K562 (cell line): ENCODE data around the gene HVCN1. TPM values are rescaled to one million over a fixed set of nuclear protein-coding genes. Genes with fewer than 3 reads are reported as not detected.
A peak's percentile ranks its signal among the peaks of the same experiment; 100 is the strongest.

ENCODE experiments used
- ATAC-seq: fragments of 200-7000 bp; cut with Tn5 transposase; 3 replicates; pipeline ENCODE4 v1.9.1; 2020; ENCODE audit warnings: moderate library complexity
- BruUV-seq: library from RNA; stranded (reverse); fragments of 400-500 nt; replicated peaks from 2 replicates; lab custom pipeline; 2021; lab: Mats Ljungman, UMichigan
- CTCF ChIA-PET: fragments of 300-600 bp; formaldehyde crosslinking; extraction: SDS; loops from one replicate; lab custom pipeline; 2021; ENCODE audit warnings: low intra/inter-chr PET ratio; lab: Yijun Ruan, JAX
- POLR2A ChIA-PET: fragments of 300-600, 350-650 bp; sonication (Branson Sonifier 250); formaldehyde crosslinking; extraction: SDS; loops from one replicate; lab custom pipeline; 2021; ENCODE audit warnings: antibody characterized with exemption, inconsistent platforms; lab: Yijun Ruan, JAX
- DNase-seq, 4 experiments: peaks; one replicate each; pipeline versions ENCODE4 v3.0.0 to v3.0.0-alpha.2; 2011 to 2018; ENCODE audit warnings: low spot score in 3 of 4, mixed read lengths in 3 of 4; ENCODE audit errors: extremely low read depth in 1 of 4
- FAIRE-seq: peaks from 2 replicates; lab custom pipeline; 2011; peaks lifted over from hg19 to GRCh38; lab: Jason Lieb, UNC
- H2AFZ ChIP-seq: 2 replicates; pipeline ENCODE4 v1.6.0; 2011; ENCODE audit warnings: low read depth, low read length, control low read depth, inconsistent platforms
- H3K27ac ChIP-seq: fragments of 200-600 bp; 3 replicates; pipeline ENCODE4 v1.8.0; 2011; ENCODE audit warnings: low read depth, mild to moderate bottlenecking, control low read depth, inconsistent platforms, low read length, moderate library complexity, mixed read lengths; ENCODE audit errors: extremely low read depth
- H3K27me3 ChIP-seq, 2 experiments: fragments of 300-600 bp in 1 of 2; 2 replicates in 1 of 2; 3 replicates in 1 of 2; pipeline versions ENCODE4 v1.6.0 to v1.8.0; 2011; ENCODE audit warnings: inconsistent platforms in 2 of 2, low read length in 2 of 2, mild to moderate bottlenecking in 1 of 2, mixed read lengths in 1 of 2, moderate library complexity in 1 of 2; ENCODE audit not compliant: control insufficient read depth in 2 of 2, insufficient read depth in 2 of 2
- H3K36me3 ChIP-seq: fragments of 300-600 bp; 3 replicates; pipeline ENCODE4 v1.8.0; 2011; ENCODE audit warnings: mild to moderate bottlenecking, low read length, inconsistent platforms; ENCODE audit not compliant: control insufficient read depth, insufficient read depth
- H3K4me1 ChIP-seq, 2 experiments: fragments of 200-600 bp in 1 of 2; replicated peaks in 1 of 2; 2 replicates in 1 of 2; 3 replicates in 1 of 2; pipeline versions ENCODE4 v1.5.1 to v1.8.0; 2011; ENCODE audit warnings: inconsistent platforms in 2 of 2, low read length in 2 of 2, mild to moderate bottlenecking in 1 of 2, mixed read lengths in 1 of 2, moderate library complexity in 1 of 2; ENCODE audit not compliant: control insufficient read depth in 2 of 2, insufficient read depth in 2 of 2
- H3K4me2 ChIP-seq: 2 replicates; pipeline ENCODE4 v1.6.1; 2011; ENCODE audit warnings: low read length, control low read depth, inconsistent platforms, mixed read lengths; ENCODE audit not compliant: insufficient read depth
- H3K4me3 ChIP-seq: fragments of 200-600 bp; sonication (generic), shearing (Covaris generic); 2 replicates; pipeline ENCODE4 v1.5.1; 2016; ENCODE audit warnings: control low read depth, inconsistent platforms
- H3K79me2 ChIP-seq: fragments of 200-600 bp; 3 replicates; pipeline ENCODE4 v1.8.0; 2011; ENCODE audit warnings: low read length, inconsistent platforms; ENCODE audit not compliant: control insufficient read depth, insufficient read depth
- H3K9ac ChIP-seq, 2 experiments: 2 replicates each; pipeline versions ENCODE4 v1.6.0 to v1.6.1; 2011; ENCODE audit warnings: low read depth in 2 of 2, low read length in 2 of 2, control low read depth in 1 of 2, inconsistent platforms in 1 of 2, mild to moderate bottlenecking in 1 of 2, mixed read lengths in 1 of 2; ENCODE audit not compliant: insufficient read depth in 1 of 2
- H3K9me1 ChIP-seq: one replicate; pipeline ENCODE4 v1.6.0; 2011; ENCODE audit warnings: inconsistent platforms, mild to moderate bottlenecking, low read length, moderate library complexity; ENCODE audit not compliant: control insufficient read depth, insufficient read depth
- H3K9me3 ChIP-seq: replicated peaks from 2 replicates; pipeline ENCODE4 v1.5.1; 2011; ENCODE audit warnings: low read depth, low read length, inconsistent platforms; ENCODE audit not compliant: control insufficient read depth, insufficient read depth
- H4K20me1 ChIP-seq: replicated peaks from 2 replicates; pipeline ENCODE4 v1.6.1; 2011; ENCODE audit warnings: low read length, inconsistent platforms, mixed read lengths; ENCODE audit not compliant: control insufficient read depth, insufficient read depth
- CBX2 ChIP-seq: fragments of 200-600 bp; sonication (generic); IDR thresholded peaks from one replicate; pipeline ENCODE4 v1.6.1; 2012; ENCODE audit warnings: mild to moderate bottlenecking, low read length, inconsistent platforms; ENCODE audit not compliant: insufficient read depth, poor library complexity, severe bottlenecking
- DDX20 ChIP-seq: fragments of 450-650 bp; IDR thresholded peaks from 2 replicates; pipeline ENCODE4 v1.6.1; 2016; ENCODE audit warnings: missing genetic modification characterization, low read depth, mild to moderate bottlenecking, missing compliant biosample characterization, moderate library complexity
- ERF ChIP-seq: fragments of 450-650 bp; formaldehyde crosslinking; IDR thresholded peaks from 2 replicates; pipeline ENCODE4 v1.4.0; 2020; ENCODE audit warnings: mild to moderate bottlenecking, mixed read lengths
- GTF2B ChIP-seq: IDR thresholded peaks from 2 replicates; pipeline ENCODE4 v1.6.1; 2011; ENCODE audit not compliant: insufficient read length; ENCODE audit errors: extremely low read depth
- KLF10 ChIP-seq: fragments of 250-450 bp; sonication (Bioruptor Pico); IDR thresholded peaks from 2 replicates; pipeline ENCODE4 v1.6.1; 2021; ENCODE audit warnings: matching md5 sums
- MTA3 ChIP-seq: fragments of 450-650 bp; formaldehyde crosslinking; IDR thresholded peaks from 2 replicates; pipeline ENCODE4 v1.6.1; 2017; ENCODE audit warnings: mild to moderate bottlenecking, borderline replicate concordance
- NCOR1 ChIP-seq: fragments of 450-650 bp; IDR thresholded peaks from 2 replicates; pipeline ENCODE4 v1.6.1; 2016; ENCODE audit warnings: mild to moderate bottlenecking, moderate library complexity
- NRF1 ChIP-seq, 2 experiments: fragments of 450-650 bp; IDR thresholded peaks in 1 of 2; conservative IDR thresholded peaks in 1 of 2; 2 replicates each; pipeline ENCODE4 v1.6.1; 2014; ENCODE audit warnings: mild to moderate bottlenecking in 2 of 2
- RAD21 ChIP-seq, 2 experiments: fragments of 250-450 bp in 1 of 2; fragments of 450-650 bp in 1 of 2; sonication (Bioruptor Pico) in 1 of 2; formaldehyde crosslinking in 1 of 2; IDR thresholded peaks in 1 of 2; conservative IDR thresholded peaks in 1 of 2; 2 replicates each; pipeline versions ENCODE4 v1.4.0 to v1.8.0; 2020 to 2022; ENCODE audit warnings: mild to moderate bottlenecking in 2 of 2, moderate library complexity in 1 of 2
- SMC3 ChIP-seq: conservative IDR thresholded peaks from 2 replicates; pipeline ENCODE4 v1.6.1; 2011; ENCODE audit warnings: low read depth, low read length, improper control_type of control experiment; ENCODE audit not compliant: insufficient read depth
- SRF ChIP-seq, 2 experiments: fragments of 250-450, 450-650 bp in 1 of 2; sonication (Bioruptor Pico) in 1 of 2; sonication (generic) in 1 of 2; formaldehyde crosslinking; IDR thresholded peaks; 2 replicates each; pipeline versions ENCODE4 v1.5.0 to v1.5.1; 2020 to 2022; ENCODE audit warnings: mild to moderate bottlenecking in 1 of 2, missing genetic modification reagents in 1 of 2
- TBL1XR1 ChIP-seq, 2 experiments: IDR thresholded peaks; 2 replicates each; pipeline ENCODE4 v1.6.1; 2012; ENCODE audit warnings: improper control_type of control experiment in 2 of 2, low read length in 2 of 2, mild to moderate bottlenecking in 1 of 2
- XRCC4 ChIP-seq: IDR thresholded peaks from one replicate; pipeline ENCODE4 v1.6.1; 2011; ENCODE audit not compliant: insufficient read depth, insufficient read length; ENCODE audit errors: extremely low read depth
- ZNF551 ChIP-seq: fragments of 250-450 bp; sonication (Bioruptor Pico); IDR thresholded peaks from 2 replicates; pipeline ENCODE4 v1.5.0; 2021; ENCODE audit warnings: mild to moderate bottlenecking, moderate library complexity
- ZNF586 ChIP-seq: fragments of 450-650 bp; formaldehyde crosslinking; conservative IDR thresholded peaks from 2 replicates; pipeline ENCODE4 v1.4.0; 2020; ENCODE audit warnings: mild to moderate bottlenecking, moderate library complexity
- ZNF740 ChIP-seq, 3 experiments: fragments of 200-800 bp in 1 of 3; sonication (Bioruptor generic) in 1 of 3; sonication (generic) in 1 of 3; formaldehyde crosslinking in 1 of 3; IDR thresholded peaks; 2 replicates each; pipeline versions ENCODE4 v1.6.1 to v1.8.0; 2016 to 2022; ENCODE audit warnings: mild to moderate bottlenecking in 2 of 3, missing compliant biosample characterization in 2 of 3, missing genetic modification characterization in 2 of 3, missing genetic modification reagents in 1 of 3
- ZNF764 ChIP-seq: fragments of 250-450 bp; sonication (Bioruptor Pico); IDR thresholded peaks from 2 replicates; pipeline ENCODE4 v1.4.0; 2020; ENCODE audit warnings: low read depth, mild to moderate bottlenecking, moderate library complexity
- WGBS: fragments of 100-300 bp; shearing (Covaris generic); methylation state at CpG from one replicate; pipeline ENCODE4 v1.1.6; 2016; ENCODE audit warnings: low coverage, mixed read lengths; ENCODE audit not compliant: insufficient coverage; ENCODE audit errors: missing lambda C conversion rate; 5-methylcytosine and 5-hydroxymethylcytosine counted together
- in situ Hi-C: fragments of 300-500 bp; cut with MboI; formaldehyde crosslinking; loops from 4 replicates; pipeline ENCODE4 v1.15.0; 2018; ENCODE audit warnings: inconsistent platforms, mixed read lengths
- intact Hi-C: fragments of 100-400 bp; cut with micrococcal nuclease; formaldehyde crosslinking; loops from 2 replicates; pipeline ENCODE4 v1.14.2; 2022
- polyA plus RNA-seq, 8 experiments: library from polyadenylated mRNA; depleted of rRNA in 4 of 8; stranded (reverse) in 5 of 8; unstranded in 3 of 8; fragments of >200 nt; fragmentation: Nextera tagmentation in 2 of 8; fragmentation: Illumina TruSeq in 1 of 8; extraction: Ambion mirVana in 2 of 8; extraction: Trizol in 1 of 8; gene quantifications; 2 replicates each; pipeline versions ENCODE4 v1.2.1 to v1.2.3, GENCODE V29; 2011 to 2014; ENCODE audit warnings: inconsistent platforms in 1 of 8, missing spikeins in 1 of 8
- total RNA-seq, 7 experiments: library from RNA; depleted of rRNA in 6 of 7; stranded (reverse); fragments of >200 nt in 6 of 7; fragmentation: Illumina TruSeq in 2 of 7; extraction: Trizol in 2 of 7; gene quantifications; 2 replicates each; pipeline versions ENCODE4 v1.2.1 to v1.2.3, GENCODE V29; 2011 to 2021; ENCODE audit warnings: low replicate concordance in 1 of 7
- TF ChIP-seq, protein P1 (sequence below): sonication (generic); formaldehyde crosslinking; IDR thresholded peaks from 2 replicates; pipeline ENCODE4 v1.8.1; 2022; ENCODE audit warnings: missing genetic modification reagents

Gene HVCN1
- total and polyA plus RNA-seq, 9 of the 15 experiments (the other 6 are each of a cell fraction or from before 2014, with no cell fraction given) = 0.21 to 1.4 (median 0.74) TPM

GRCh38 chr12:110704750-110705149 lies 15.8 kb upstream of the HVCN1 start (continued):
- TF ChIP-seq SMC3 (peak; percentile 38; the same call in 1 of the 2 replicates), RAD21 (CRISPR knock-in tag; conservative IDR thresholded peaks at IDR 0.05 in 1 of 2, IDR thresholded peaks at IDR 0.05 in 1 of 2) (peak in 1 of 2 experiments; percentile 47; a peak in 2 of 4 replicates), CBX2 (no peak), NCOR1 (no peak), GTF2B (no peak), ZNF551 (CRISPR knock-in tag) (no peak), ZNF740 (CRISPR knock-in tag; IDR thresholded peaks at IDR 0.05) (no peak), ZNF740 (tag; IDR thresholded peaks at IDR 0.05) (no peak)

- 46% methylated on average over 5 of the region's 5 CpGs for WGBS
- ATAC-seq (no peak), FAIRE-seq (no peak)
- H3K4me2 ChIP-seq = no peak overlapping the region
- no peaks in the 10 kb centered on the region for H3K9me1 ChIP-seq
- in situ Hi-C loops = no loop called here
- H3K9me3 ChIP-seq = no peaks in the 10 kb centered on the region
- H3K36me3 ChIP-seq = no peaks in the 10 kb centered on the region
- no peak overlapping the region for H3K9ac ChIP-seq
- peaks cover 11 to 12% of the 10 kb centered on the region in 2 experiments for H3K4me1 ChIP-seq
- no TSS peak for BruUV-seq
- H3K79me2 ChIP-seq = no peaks in the 10 kb centered on the region
- TF ChIP-seq MTA3 (no peak), NRF1 (conservative IDR thresholded peaks at IDR 0.05 in 1 of 2, IDR thresholded peaks at IDR 0.05 in 1 of 2) (no peak), SRF (CRISPR knock-in tag; IDR thresholded peaks at IDR 0.05) (no peak), ERF (CRISPR knock-in tag) (no peak), ZNF586 (no peak), ZNF764 (no peak), TBL1XR1 (IDR thresholded peaks at IDR 0.05; ENCODE audit: low read length in 2 of 2) (no peak), KLF10 (no peak), DDX20 (tag) (no peak), XRCC4 (no peak)
- TF ChIP-seq, protein P1, sequence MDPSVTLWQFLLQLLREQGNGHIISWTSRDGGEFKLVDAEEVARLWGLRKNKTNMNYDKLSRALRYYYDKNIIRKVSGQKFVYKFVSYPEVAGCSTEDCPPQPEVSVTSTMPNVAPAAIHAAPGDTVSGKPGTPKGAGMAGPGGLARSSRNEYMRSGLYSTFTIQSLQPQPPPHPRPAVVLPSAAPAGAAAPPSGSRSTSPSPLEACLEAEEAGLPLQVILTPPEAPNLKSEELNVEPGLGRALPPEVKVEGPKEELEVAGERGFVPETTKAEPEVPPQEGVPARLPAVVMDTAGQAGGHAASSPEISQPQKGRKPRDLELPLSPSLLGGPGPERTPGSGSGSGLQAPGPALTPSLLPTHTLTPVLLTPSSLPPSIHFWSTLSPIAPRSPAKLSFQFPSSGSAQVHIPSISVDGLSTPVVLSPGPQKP (CRISPR knock-in tag) = no peak
- TF ChIP-seq, all 486 proteins: peak for 0
- Histone ChIP-seq H4K20me1 (no peaks in the 10 kb centered on the region), H3K27ac (no peak overlapping the region), H3K4me3 (no peak overlapping the region), H3K27me3 (no peaks in the 10 kb centered on the region), H2AFZ (no peak overlapping the region)
- POLR2A ChIA-PET = interaction anchor here (0.8 to 2.0 kb wide), 3 partner anchors 13 to 56 kb away, joined by 3 to 8 read pairs (median 3); no protein-coding TSS in a partner anchor
- intact Hi-C loops = loop anchor here (1.0 kb wide), 1 partner anchor 122 kb away; no protein-coding TSS in a partner anchor
- DNase-seq = no peak
- CTCF ChIA-PET = no interaction called here
Observed at GRCh38 chr12:110704231-110704630, 15.3 kb upstream of the HVCN1 start.
